PC-3 (cell line): ENCODE measurements around the gene CSN3.

Experiments used
- CTCF ChIP-seq: fragments of 300-600 bp; sonication (generic); conservative IDR thresholded peaks from 2 replicates; pipeline ENCODE4 v1.5.1; 2017; ENCODE audit warnings: antibody characterized with exemption, low read depth, mild to moderate bottlenecking, low read length
- EZH2 ChIP-seq: fragments of 300-600 bp; sonication (generic); IDR thresholded peaks from one replicate; pipeline ENCODE4 v1.6.1; 2017; ENCODE audit warnings: antibody characterized with exemption, mild to moderate bottlenecking, low read length; ENCODE audit not compliant: unreplicated experiment

- TF ChIP-seq CTCF (no peak), EZH2 (no peak)
Measured at GRCh38 chr4:70251945-70252277, 9.5 kb downstream of the CSN3 start.
